GM19397 (cell line): ENCODE measurements around the gene PLEKHG3.

Source experiments
- ATAC-seq: cut with Tn5 transposase; IDR thresholded peaks from one replicate; pipeline ENCODE4 v1.9.1; 2021; ENCODE audit warnings: mild to moderate bottlenecking, moderate library complexity; ENCODE audit not compliant: unreplicated experiment

The PLEKHG3 gene

DNA sequence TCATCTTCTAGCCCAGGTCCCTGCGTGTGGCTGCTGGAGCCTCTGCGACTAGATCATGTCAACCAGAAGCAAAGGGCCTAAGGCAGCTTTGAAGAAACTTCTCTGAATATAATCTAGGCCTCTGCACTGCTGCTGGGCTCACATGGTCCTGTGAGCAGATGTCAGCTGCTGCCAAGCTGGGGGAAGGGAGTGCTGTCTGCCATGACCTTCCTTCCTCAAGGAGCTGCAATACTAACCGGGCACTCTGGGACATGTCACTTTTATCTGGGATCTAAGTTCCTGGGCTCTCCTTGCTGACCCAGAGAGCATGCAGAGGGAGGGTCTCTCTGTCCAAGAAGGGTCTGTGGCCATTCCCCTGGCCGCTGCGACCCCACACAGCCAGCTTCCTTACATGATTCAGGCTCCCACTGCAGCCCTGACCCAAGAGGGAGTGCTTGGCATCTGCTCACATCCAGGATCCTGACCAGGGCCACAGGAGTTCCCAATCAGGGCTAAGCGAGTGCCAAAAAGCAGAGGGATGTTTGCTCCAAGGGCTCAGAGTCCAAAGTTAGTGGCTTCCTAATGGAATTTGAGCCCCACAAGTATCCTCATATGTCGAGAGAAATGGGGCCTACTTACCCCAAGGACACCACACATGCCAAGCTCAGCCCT lies 74.0 kb downstream of the PLEKHG3 start:
- ATAC-seq = no peak

DNA sequence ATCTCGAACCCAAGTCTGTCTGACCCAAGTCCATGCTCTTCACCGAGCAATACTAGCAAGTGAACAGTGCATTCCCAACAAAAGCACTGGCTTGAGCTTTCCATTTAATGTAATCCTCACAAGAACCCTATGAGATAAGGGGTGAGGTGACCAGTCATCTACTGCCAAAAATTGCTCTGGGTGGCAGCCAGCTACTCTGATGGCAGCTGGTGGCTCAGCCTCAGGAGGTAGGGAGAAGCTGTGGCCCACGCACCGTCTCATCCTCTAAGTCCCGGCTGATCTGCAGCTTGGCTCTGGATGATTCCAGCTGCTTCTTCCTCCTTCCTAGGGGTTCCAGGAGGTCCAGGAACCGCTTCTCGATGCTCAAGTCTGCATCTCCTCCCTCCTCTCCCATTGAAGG lies 75.2 kb downstream of the PLEKHG3 start:
- no peak for ATAC-seq

DNA sequence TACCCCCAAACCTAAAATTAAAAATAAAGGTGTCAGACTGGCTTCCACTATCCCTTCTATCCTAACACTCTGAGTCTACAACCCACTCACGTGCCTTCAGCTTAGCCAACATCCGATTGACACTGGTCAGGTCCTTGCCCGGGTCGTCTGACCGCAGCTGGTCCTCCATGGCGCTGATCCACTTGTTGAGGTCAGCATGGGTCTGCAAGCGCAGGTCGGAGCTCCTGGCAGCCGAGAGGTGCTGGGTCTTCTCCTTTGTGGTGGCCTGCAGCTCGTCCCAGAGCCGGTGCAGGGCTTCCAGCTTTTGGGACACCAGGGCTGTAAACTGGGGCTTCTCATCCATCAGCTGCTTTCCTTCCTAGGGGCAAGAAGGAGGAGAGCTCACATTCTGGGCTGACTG lies 78.0 kb downstream of the PLEKHG3 start:
- ATAC-seq = no peak

DNA sequence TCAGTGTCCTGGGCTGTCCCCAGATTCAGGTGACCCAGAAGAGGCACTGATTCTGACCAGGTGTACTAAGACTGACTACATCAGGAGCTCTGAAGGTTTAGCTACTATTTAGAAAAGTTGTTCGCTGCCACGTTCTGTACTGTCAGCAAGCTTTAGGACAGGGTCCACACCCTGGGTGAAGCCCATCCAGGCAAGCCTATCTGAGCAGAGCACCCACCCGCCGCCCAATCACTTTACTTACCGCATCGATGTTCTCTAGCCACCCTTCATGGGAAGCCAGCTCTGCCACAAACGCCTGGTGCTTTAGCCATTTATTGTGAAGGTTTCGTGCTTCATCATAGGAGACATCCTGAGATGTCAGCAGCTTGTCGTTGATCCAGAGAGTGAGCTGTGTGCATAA lies 79.8 kb downstream of the PLEKHG3 start:
- ATAC-seq = no peak

DNA sequence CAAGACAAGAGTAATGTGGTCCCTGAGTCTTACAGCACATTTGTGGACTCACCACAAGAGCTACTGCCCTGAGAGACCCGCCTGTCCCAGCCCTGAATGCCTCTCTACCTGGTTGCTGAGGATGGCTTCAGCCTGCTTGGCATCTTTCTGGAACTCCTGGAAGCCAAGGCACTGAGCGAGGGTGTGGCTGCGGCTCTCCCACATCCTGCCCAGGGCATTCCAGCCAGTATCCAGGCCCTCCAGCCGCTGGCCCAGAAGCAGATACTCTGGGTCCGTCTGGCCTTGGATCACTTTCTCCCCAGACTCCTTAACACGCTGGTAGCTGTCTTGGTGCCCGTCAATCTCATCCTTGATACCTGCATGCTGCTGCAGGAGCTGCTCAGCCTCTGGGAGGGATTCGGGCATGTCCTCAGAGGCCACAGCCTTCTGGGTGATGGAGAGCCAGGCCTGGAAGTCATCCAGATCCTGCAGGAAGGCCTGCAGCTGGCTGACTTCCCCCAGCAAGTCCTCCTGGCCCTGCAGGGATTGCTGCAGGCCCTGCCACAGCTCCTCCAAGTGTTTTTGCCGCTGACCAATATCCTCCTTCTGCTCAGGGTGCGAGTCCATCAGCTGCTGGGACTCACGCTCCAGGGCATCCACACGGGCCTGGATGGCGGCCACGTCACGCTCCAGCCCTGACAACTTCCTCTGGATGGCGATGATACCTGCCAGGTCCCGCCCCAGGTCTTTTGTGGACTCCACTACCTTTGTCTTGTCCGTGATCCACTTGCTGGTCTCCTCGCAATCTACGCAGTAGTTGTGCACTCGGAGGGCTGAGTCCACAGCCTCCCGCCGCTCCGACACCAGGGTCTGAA lies 82.3 kb downstream of the PLEKHG3 start:
- ATAC-seq = no peak

DNA sequence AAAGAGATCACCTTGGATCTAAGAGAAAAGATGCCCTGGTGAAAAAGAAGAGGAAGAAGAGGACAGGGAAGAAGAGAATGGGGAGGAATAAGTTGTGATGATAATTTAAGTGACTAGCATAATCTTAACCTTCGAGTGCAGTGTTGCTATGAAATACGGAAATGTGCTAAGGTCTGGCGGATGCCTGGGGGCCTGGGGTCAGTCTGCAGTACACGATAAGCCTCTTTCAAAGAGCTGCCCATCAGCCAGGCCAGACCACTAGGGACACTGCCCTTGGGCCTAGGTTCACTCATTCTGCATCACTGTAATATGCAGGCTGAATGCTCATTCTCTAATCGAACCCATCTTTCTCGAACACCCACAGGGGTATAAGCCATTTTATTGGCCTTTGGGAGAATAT lies 83.4 kb downstream of the PLEKHG3 start:
- ATAC-seq = no peak

DNA sequence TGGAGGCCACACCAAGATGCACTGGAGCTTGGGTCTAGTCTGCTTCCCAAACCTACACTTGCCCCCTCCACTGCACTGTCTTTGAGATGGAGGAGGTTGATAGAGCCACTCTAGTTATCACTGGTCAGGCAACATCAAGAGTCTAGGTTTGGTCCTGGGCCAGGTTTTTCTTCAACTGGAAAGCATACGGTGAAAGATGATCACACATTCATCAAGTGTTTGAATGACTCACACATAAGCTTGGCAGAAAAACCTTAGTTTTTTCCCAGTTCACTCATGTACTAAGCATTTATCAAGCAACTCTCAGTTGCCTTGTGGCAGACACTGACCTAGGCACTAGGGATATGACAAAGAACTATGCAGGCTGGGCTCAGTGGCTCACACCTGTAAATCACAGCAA lies 84.5 kb downstream of the PLEKHG3 start:
- no peak for ATAC-seq

DNA sequence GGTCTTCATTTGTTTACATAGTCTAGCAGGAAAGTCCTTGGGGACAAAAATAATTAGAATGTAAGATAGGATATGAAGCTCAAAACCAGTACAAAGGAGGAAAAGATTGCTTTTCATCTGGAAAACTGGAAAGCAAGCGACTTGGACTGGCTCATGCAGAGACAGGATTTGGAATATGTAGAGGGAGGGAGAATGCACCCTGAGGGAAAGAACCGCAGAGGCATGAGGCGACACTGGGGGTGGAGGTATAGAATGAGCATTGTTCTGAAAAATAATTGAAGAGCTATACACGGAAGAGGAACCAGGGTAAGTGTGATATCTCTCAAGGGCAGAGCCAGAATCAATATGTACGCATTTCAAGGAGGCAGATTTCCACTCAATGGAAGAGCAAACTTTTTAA lies 85.5 kb downstream of the PLEKHG3 start:
- no peak for ATAC-seq

DNA sequence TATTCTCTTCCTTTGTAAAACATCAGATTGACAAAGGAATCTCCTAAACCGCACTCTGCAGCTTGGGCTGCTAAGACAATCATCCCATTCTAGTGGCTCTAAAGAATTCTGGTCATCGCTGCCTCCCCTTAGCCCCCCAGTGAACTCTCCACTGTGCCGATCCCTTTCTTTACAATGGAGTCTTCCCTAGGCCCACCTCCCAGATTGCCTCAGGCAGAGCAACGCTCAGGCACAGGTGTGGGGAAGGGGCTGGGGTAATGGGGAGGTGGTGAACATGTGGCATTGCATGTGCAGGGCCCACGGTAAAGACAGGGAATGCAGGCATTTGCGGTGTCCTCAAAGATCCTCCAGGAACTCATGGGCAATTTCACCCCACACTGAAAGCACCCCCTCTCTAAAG lies 86.3 kb downstream of the PLEKHG3 start:
- no peak for ATAC-seq

DNA sequence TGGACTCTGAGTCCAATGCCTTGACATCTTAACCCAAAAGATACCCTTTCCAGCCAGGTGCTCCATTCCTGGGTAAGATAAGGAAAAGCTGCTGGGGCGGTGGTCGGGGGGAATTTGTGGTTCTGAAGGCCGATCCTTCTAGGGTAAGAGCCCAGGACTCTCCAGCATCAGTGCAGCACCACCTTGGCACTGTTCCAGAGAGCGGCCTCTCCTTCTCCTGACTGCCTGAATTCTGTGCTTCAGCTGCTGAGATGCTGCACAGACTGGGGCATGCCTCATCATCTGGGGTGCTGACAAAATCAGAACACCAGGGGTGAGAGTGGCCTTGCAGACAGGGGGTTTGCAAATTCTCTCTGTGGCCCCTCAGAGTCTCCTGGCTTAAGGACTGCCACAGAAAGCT lies 88.0 kb downstream of the PLEKHG3 start:
- ATAC-seq = no peak

DNA sequence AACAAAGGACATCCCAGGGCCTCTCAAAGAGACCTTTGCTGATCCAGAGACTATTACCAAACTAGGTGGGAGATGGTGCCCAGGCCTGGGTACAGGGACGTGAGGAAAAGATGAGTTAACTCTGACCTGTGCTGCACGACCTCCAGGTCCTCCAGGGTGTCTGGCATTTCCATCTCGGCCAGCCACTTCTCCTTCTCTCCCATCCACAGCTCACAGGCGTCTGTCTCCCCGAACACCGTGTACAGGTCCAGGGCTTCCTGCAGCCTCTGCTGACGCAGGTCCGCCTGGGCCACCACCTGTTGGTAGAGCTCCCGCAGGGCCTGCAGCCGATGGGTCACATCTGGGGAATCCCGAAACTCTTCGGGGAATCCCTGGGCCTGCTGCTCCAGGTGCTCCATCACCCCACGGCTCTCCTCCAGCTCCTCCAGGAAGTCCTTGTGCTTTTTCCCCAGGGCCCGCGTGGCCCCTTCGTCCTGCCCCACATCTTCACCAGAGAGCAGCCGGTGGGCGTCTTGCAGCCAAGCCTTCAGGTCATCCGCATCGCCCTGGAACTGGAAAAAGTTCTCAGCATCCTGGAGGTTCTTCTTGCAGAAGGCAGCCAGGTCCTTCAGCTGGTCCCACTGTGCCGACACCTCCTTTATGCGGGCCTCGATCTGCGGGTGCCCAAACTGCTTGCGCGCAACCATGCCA lies 88.8 kb downstream of the PLEKHG3 start:
- no peak for ATAC-seq

DNA sequence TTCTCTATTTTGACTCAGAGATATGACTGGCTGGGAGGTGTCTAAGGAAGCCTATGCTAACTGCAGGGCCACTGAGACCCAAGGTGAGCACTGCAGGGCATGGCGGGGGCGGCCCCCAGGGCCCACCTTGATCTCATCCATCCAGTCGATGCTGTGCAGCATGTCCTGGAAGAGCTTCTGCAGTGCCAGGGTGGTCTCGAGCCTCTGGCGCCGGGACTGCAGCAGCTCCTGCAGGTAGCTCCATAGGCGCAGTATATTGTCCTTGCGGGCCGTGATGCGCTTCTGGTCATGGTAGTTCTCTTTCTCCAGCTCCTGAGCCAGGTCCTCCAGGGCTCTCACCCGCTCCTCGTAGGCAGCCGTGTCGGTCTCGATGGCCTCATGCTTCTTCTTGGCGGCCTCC lies 91.0 kb downstream of the PLEKHG3 start:
- no peak for ATAC-seq

DNA sequence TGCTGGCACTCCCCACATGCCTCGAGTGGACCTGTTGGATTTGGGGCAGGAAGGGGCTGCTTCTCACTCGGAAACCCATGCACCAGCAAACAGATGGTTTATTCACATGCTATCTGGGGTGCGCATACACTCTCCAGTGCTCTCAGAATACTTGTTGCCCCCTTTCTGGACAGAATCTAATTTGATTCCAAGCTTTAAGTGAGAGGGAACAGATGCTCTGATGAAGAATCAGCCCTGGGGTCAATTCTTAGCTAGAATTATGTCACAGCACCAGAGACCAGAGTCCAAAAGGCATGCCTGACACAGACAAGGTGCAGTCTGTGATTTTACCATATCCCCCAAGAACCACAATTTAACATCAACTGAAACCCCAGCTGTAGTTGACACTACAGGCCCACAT lies 91.7 kb downstream of the PLEKHG3 start:
- ATAC-seq = no peak

DNA sequence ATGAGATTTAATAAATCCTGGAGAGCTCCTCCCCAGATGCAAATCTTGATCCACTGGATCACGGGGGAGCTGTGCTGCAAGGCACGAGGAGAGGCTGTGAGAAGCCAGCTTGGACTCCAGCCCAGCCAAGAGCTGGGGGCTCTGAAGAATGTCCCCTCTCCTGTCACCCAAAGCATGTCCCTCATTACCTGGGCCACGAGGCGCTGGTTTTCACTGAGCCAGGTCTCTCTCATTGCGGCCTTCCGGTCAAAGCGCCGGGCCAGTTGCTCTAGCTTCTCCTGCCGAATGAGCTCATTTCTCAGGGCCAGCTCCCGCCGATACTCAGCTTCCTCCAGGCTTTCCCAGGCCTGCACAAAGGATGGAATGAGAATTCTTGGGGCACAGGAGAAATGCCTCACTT lies 92.1 kb downstream of the PLEKHG3 start:
- ATAC-seq = no peak

DNA sequence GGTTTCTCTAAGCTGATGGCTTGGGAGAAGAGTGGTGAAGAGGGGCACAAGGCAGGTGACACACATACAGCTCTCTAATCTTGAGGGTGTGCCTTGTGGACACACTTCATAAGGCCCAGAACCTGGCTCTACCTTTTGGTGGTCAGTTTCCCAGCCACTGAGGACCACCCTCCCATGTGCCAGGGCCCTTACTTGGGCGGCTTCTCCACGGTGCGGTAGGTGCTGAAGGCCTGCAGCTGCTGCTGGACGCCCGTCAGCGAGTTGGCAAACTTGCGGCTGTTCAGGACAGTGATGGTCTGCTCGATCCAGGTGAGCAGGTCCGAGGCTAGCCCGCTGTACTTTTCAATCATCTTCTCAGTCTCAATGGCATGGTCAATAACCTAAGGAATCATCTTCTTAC lies 95.3 kb downstream of the PLEKHG3 start:
- no peak for ATAC-seq
